Measurements from ENCODE around the gene DPM2. TPM values are rescaled to one million over a fixed set of nuclear protein-coding genes. Genes with fewer than 3 reads are reported as not detected.
A peak's percentile ranks its signal among the peaks of the same experiment; 100 is the strongest.

DPM2 gene
- total RNA-seq, 1 donor from 2014 or later: 65.1 TPM

- Mint-ChIP-seq H3K4me1 (peaks cover 51% of the 10 kb centered on the region), H3K27ac (no peak overlapping the region), H3K36me3 (ENCODE audit: low read depth) (peaks cover 21% of the 10 kb centered on the region), H3K4me3 (no peak overlapping the region), H3K27me3 (no peaks in the 10 kb centered on the region), H3K9me3 (no peaks in the 10 kb centered on the region)
- no peak for DNase-seq
- intact Hi-C loops (cut with micrococcal nuclease): no loop called here
Observed at GRCh38 chr9:127908660-127908926, 29.1 kb downstream of the DPM2 start.

GRCh38 chr9:127907867-127908659 lies 29.6 kb downstream of the DPM2 start:
- intact Hi-C loops (cut with micrococcal nuclease): no loop called here
- DNase-seq: no peak
- no peaks in the 10 kb centered on the region for H3K27me3 Mint-ChIP-seq
- peaks cover 56% of the 10 kb centered on the region for H3K4me1 Mint-ChIP-seq
- H3K27ac Mint-ChIP-seq: peak overlapping the region; percentile 73
- no peaks in the 10 kb centered on the region for H3K9me3 Mint-ChIP-seq
- H3K36me3 Mint-ChIP-seq (ENCODE audit: low read depth): peaks cover 19% of the 10 kb centered on the region
- no peak overlapping the region for H3K4me3 Mint-ChIP-seq

GRCh38 chr9:127905788-127906191 lies 31.9 kb downstream of the DPM2 start:
- intact Hi-C loops (cut with micrococcal nuclease): loop anchor here (1.0 to 2.0 kb wide), 2 partner anchors 12 to 123 kb away; partner anchors contain the start of gene ST6GALNAC4
- peaks cover 6% of the 10 kb centered on the region for H3K36me3 Mint-ChIP-seq (ENCODE audit: low read depth)
- H3K27ac Mint-ChIP-seq: peak overlapping the region; percentile 99
- peak; percentile 88 for DNase-seq
- peak overlapping the region; percentile 88 for H3K4me3 Mint-ChIP-seq
- H3K27me3 Mint-ChIP-seq: no peaks in the 10 kb centered on the region
- peaks cover 45% of the 10 kb centered on the region for H3K4me1 Mint-ChIP-seq
- no peaks in the 10 kb centered on the region for H3K9me3 Mint-ChIP-seq

- DNase-seq: peak; percentile 87
- H3K9me3 Mint-ChIP-seq: no peaks in the 10 kb centered on the region
- H3K36me3 Mint-ChIP-seq (ENCODE audit: low read depth): peaks cover 4% of the 10 kb centered on the region
- intact Hi-C loops (cut with micrococcal nuclease): loop anchor here (1.0 to 2.0 kb wide), 2 partner anchors 12 to 122 kb away; partner anchors contain the start of gene ST6GALNAC4
- H3K27ac Mint-ChIP-seq: peak overlapping the region; percentile 99
- no peaks in the 10 kb centered on the region for H3K27me3 Mint-ChIP-seq
- peaks cover 42% of the 10 kb centered on the region for H3K4me1 Mint-ChIP-seq
- peak overlapping the region; percentile 88 for H3K4me3 Mint-ChIP-seq
Observed at GRCh38 chr9:127905004-127905728, 32.5 kb downstream of the DPM2 start.

GRCh38 chr9:127904561-127905003 lies 33.1 kb downstream of the DPM2 start:
- H3K9me3 Mint-ChIP-seq: no peaks in the 10 kb centered on the region
- no peak for DNase-seq
- H3K27me3 Mint-ChIP-seq: no peaks in the 10 kb centered on the region
- H3K4me1 Mint-ChIP-seq: peaks cover 47% of the 10 kb centered on the region
- H3K27ac Mint-ChIP-seq: peak overlapping the region; percentile 99
- H3K36me3 Mint-ChIP-seq (ENCODE audit: low read depth): peaks cover 7% of the 10 kb centered on the region
- peak overlapping the region; percentile 88 for H3K4me3 Mint-ChIP-seq
- intact Hi-C loops (cut with micrococcal nuclease): loop anchor here (1.0 to 2.0 kb wide), 2 partner anchors 13 to 122 kb away; partner anchors contain the start of gene ST6GALNAC4

GRCh38 chr9:127903557-127904475 lies 33.8 kb downstream of the DPM2 start:
- DNase-seq: peak; percentile 96
- Mint-ChIP-seq H3K27ac (peak overlapping the region; percentile 99), H3K36me3 (ENCODE audit: low read depth) (peaks cover 7% of the 10 kb centered on the region), H3K4me1 (peaks cover 47% of the 10 kb centered on the region), H3K9me3 (no peaks in the 10 kb centered on the region), H3K27me3 (no peaks in the 10 kb centered on the region), H3K4me3 (peak overlapping the region; percentile 88)
- intact Hi-C loops (cut with micrococcal nuclease): loop anchor here (2.0 kb wide), 1 partner anchor 121 kb away; no protein-coding TSS in a partner anchor

- H3K4me3 Mint-ChIP-seq: peak within 1 kb of the TSS; percentile 87
- no peaks in the 10 kb centered on the region for H3K27me3 Mint-ChIP-seq
- peak within 1 kb of the TSS; percentile 87 for H3K27ac Mint-ChIP-seq
- peak; percentile 94 for DNase-seq
- H3K36me3 Mint-ChIP-seq (ENCODE audit: low read depth): peaks cover 40% of the 10 kb centered on the region
- intact Hi-C loops (cut with micrococcal nuclease): loop anchor here (1.0 kb wide), 1 partner anchor 18 kb away; the partner anchor contains the start of gene ST6GALNAC4
- peaks cover 31% of the 10 kb centered on the region for H3K4me1 Mint-ChIP-seq
- peaks cover under 1% of the 10 kb centered on the region for H3K9me3 Mint-ChIP-seq
Observed at GRCh38 chr9:127899128-127899943, 38.3 kb downstream of the DPM2 start, which contains the start of gene ST6GALNAC6. TSS of gene ST6GALNAC6 (minus strand) at chr9:127899603. CDS start at chr9:127897981, 1,622 bp downstream.

- Mint-ChIP-seq H3K4me3 (peak overlapping the region; percentile 85), H3K27ac (peak overlapping the region; percentile 83), H3K36me3 (ENCODE audit: low read depth) (peaks cover 46% of the 10 kb centered on the region), H3K4me1 (peaks cover 25% of the 10 kb centered on the region), H3K27me3 (no peaks in the 10 kb centered on the region), H3K9me3 (peaks cover 7% of the 10 kb centered on the region)
- peak; percentile 70 for DNase-seq
- intact Hi-C loops (cut with micrococcal nuclease): loop anchor here (1.0 kb wide), 1 partner anchor 19 kb away; the partner anchor contains the start of gene ST6GALNAC4
Observed at GRCh38 chr9:127898433-127899127, 39.1 kb downstream of the DPM2 start.

- H3K9me3 Mint-ChIP-seq: peaks cover 7% of the 10 kb centered on the region
- no peaks in the 10 kb centered on the region for H3K27me3 Mint-ChIP-seq
- no peak overlapping the region for H3K27ac Mint-ChIP-seq
- no peak for DNase-seq
- intact Hi-C loops (cut with micrococcal nuclease): no loop called here
- peaks cover 59% of the 10 kb centered on the region for H3K36me3 Mint-ChIP-seq (ENCODE audit: low read depth)
- peak overlapping the region; percentile 58 for H3K4me3 Mint-ChIP-seq
- peaks cover 25% of the 10 kb centered on the region for H3K4me1 Mint-ChIP-seq
Observed at GRCh38 chr9:127897193-127897692, 40.4 kb downstream of the DPM2 start.

- no peak overlapping the region for H3K27ac Mint-ChIP-seq
Observed at GRCh38 chr9:127896395-127897192, 41.1 kb downstream of the DPM2 start.

GRCh38 chr9:127895811-127896210 lies 41.8 kb downstream of the DPM2 start:
- intact Hi-C loops (cut with micrococcal nuclease): no loop called here
- no peaks in the 10 kb centered on the region for H3K27me3 Mint-ChIP-seq
- peaks cover 20% of the 10 kb centered on the region for H3K4me1 Mint-ChIP-seq
- H3K4me3 Mint-ChIP-seq: no peak overlapping the region
- DNase-seq: no peak
- H3K27ac Mint-ChIP-seq: no peak overlapping the region
- H3K36me3 Mint-ChIP-seq (ENCODE audit: low read depth): peaks cover 69% of the 10 kb centered on the region
- peaks cover 7% of the 10 kb centered on the region for H3K9me3 Mint-ChIP-seq

More at GRCh38 chr9:127896395-127897192, 41.1 kb downstream of the DPM2 start:
- Mint-ChIP-seq H3K27me3 (no peaks in the 10 kb centered on the region), H3K4me3 (no peak overlapping the region), H3K36me3 (ENCODE audit: low read depth) (peaks cover 61% of the 10 kb centered on the region), H3K9me3 (peaks cover 7% of the 10 kb centered on the region), H3K4me1 (peaks cover 22% of the 10 kb centered on the region)
- DNase-seq: no peak
- intact Hi-C loops (cut with micrococcal nuclease): no loop called here
